NT2/D1 (cell line): ENCODE results near the gene FRK.

Experiments
- DNase-seq: peaks from one replicate; pipeline ENCODE4 v3.0.0-alpha.2; 2011; ENCODE audit warnings: low read depth, low spot score
- H3K27me3 ChIP-seq: 2 replicates; pipeline ENCODE4 v1.6.0; 2011; ENCODE audit warnings: mild to moderate bottlenecking; ENCODE audit not compliant: insufficient read length, insufficient read depth
- H3K36me3 ChIP-seq: 2 replicates; pipeline ENCODE4 v1.6.1; 2011; ENCODE audit warnings: mild to moderate bottlenecking, low read length, mixed read lengths; ENCODE audit not compliant: insufficient read depth, insufficient read length
- H3K4me1 ChIP-seq: 2 replicates; pipeline ENCODE4 v1.5.1; 2011; ENCODE audit not compliant: insufficient read depth, insufficient read length
- H3K4me3 ChIP-seq: 2 replicates; pipeline ENCODE4 v1.5.1; 2011; ENCODE audit warnings: low read depth; ENCODE audit not compliant: insufficient read length
- H3K9ac ChIP-seq: 2 replicates; pipeline ENCODE4 v1.6.0; 2011; ENCODE audit warnings: low read depth; ENCODE audit not compliant: insufficient read length
- H3K9me3 ChIP-seq: 2 replicates; pipeline ENCODE4 v1.5.1; 2011; ENCODE audit warnings: mild to moderate bottlenecking, low read length; ENCODE audit not compliant: insufficient read depth
- SUZ12 ChIP-seq: IDR thresholded peaks from 2 replicates; pipeline ENCODE4 v1.6.1; 2011; ENCODE audit not compliant: insufficient read length, insufficient read depth; ENCODE audit errors: extremely low read depth
- YY1 ChIP-seq: IDR thresholded peaks from 2 replicates; pipeline ENCODE4 v1.6.1; 2011; ENCODE audit not compliant: insufficient read length, insufficient read depth
- ZNF274 ChIP-seq: IDR thresholded peaks from 2 replicates; pipeline ENCODE4 v1.6.1; 2011; ENCODE audit warnings: mild to moderate bottlenecking, low read depth, low read length

FRK gene

GRCh38 chr6:116022841-116023445 is 37.7 kb downstream of the FRK start:
- Histone ChIP-seq H3K27me3 (no peaks in the 10 kb centered on the region), H3K9me3 (no peaks in the 10 kb centered on the region), H3K4me1 (no peaks in the 10 kb centered on the region), H3K4me3 (no peak overlapping the region), H3K9ac (no peak overlapping the region), H3K36me3 (no peaks in the 10 kb centered on the region)
- TF ChIP-seq YY1 (no peak), ZNF274 (no peak), SUZ12 (no peak)
- no peak for DNase-seq

- H3K4me1 ChIP-seq: no peaks in the 10 kb centered on the region
- H3K9ac ChIP-seq: no peak overlapping the region
- no peak for DNase-seq
- no peaks in the 10 kb centered on the region for H3K9me3 ChIP-seq
- no peak for TF ChIP-seq YY1
- H3K4me3 ChIP-seq: no peak overlapping the region
- H3K36me3 ChIP-seq: no peaks in the 10 kb centered on the region
- no peaks in the 10 kb centered on the region for H3K27me3 ChIP-seq
These were observed 40.0 kb downstream of the FRK start for GRCh38 chr6:116020738-116021137.

- no peak for DNase-seq
- no peak overlapping the region for H3K4me3 ChIP-seq
- no peaks in the 10 kb centered on the region for H3K36me3 ChIP-seq
- H3K4me1 ChIP-seq: no peaks in the 10 kb centered on the region
- no peaks in the 10 kb centered on the region for H3K27me3 ChIP-seq
- no peaks in the 10 kb centered on the region for H3K9me3 ChIP-seq
- H3K9ac ChIP-seq: no peak overlapping the region
- TF ChIP-seq YY1 (no peak), ZNF274 (no peak), SUZ12 (no peak)
These were observed 41.3 kb downstream of the FRK start for GRCh38 chr6:116019428-116019827.

- Histone ChIP-seq H3K36me3 (no peaks in the 10 kb centered on the region), H3K27me3 (no peaks in the 10 kb centered on the region), H3K4me1 (no peaks in the 10 kb centered on the region), H3K9ac (no peak overlapping the region), H3K4me3 (no peak overlapping the region), H3K9me3 (no peaks in the 10 kb centered on the region)
- DNase-seq: no peak
- TF ChIP-seq ZNF274 (no peak), YY1 (no peak), SUZ12 (no peak)
These were observed 41.7 kb downstream of the FRK start for GRCh38 chr6:116018976-116019375.

- H3K36me3 ChIP-seq: no peaks in the 10 kb centered on the region
- no peaks in the 10 kb centered on the region for H3K27me3 ChIP-seq
- TF ChIP-seq SUZ12: no peak
- TF ChIP-seq ZNF274: no peak
- TF ChIP-seq YY1: no peak
- no peaks in the 10 kb centered on the region for H3K4me1 ChIP-seq
- H3K4me3 ChIP-seq: no peak overlapping the region
- H3K9me3 ChIP-seq: no peaks in the 10 kb centered on the region
- H3K9ac ChIP-seq: no peak overlapping the region
- no peak for DNase-seq
These were observed 43.0 kb downstream of the FRK start for GRCh38 chr6:116017546-116018295.

- Histone ChIP-seq H3K27me3 (no peaks in the 10 kb centered on the region), H3K36me3 (no peaks in the 10 kb centered on the region), H3K4me1 (no peaks in the 10 kb centered on the region), H3K4me3 (no peak overlapping the region), H3K9me3 (no peaks in the 10 kb centered on the region), H3K9ac (no peak overlapping the region)
- DNase-seq: no peak
- TF ChIP-seq YY1 (no peak), SUZ12 (no peak), ZNF274 (no peak)
These were observed 43.7 kb downstream of the FRK start for GRCh38 chr6:116016846-116017545.

GRCh38 chr6:116015983-116016382 is 44.7 kb downstream of the FRK start:
- Histone ChIP-seq H3K4me3 (no peak overlapping the region), H3K9me3 (no peaks in the 10 kb centered on the region), H3K36me3 (no peaks in the 10 kb centered on the region), H3K4me1 (no peaks in the 10 kb centered on the region), H3K9ac (no peak overlapping the region), H3K27me3 (no peaks in the 10 kb centered on the region)
- TF ChIP-seq YY1 (no peak), ZNF274 (no peak), SUZ12 (no peak)
- no peak for DNase-seq

GRCh38 chr6:116015561-116015960 is 45.1 kb downstream of the FRK start:
- H3K4me1 ChIP-seq: no peaks in the 10 kb centered on the region

More at GRCh38 chr6:116015561-116015960, 45.1 kb downstream of the FRK start:
- no peak overlapping the region for H3K9ac ChIP-seq
- TF ChIP-seq SUZ12: no peak
- no peak for TF ChIP-seq YY1
- no peak for TF ChIP-seq ZNF274
- no peaks in the 10 kb centered on the region for H3K27me3 ChIP-seq
- no peak for DNase-seq
- H3K4me3 ChIP-seq: no peak overlapping the region
- no peaks in the 10 kb centered on the region for H3K36me3 ChIP-seq
- no peaks in the 10 kb centered on the region for H3K9me3 ChIP-seq
